WTC11 (cell line): ENCODE data around the gene EIF4G2. TPM values are rescaled to one million over a fixed set of nuclear protein-coding genes. Genes with fewer than 3 reads are reported as not detected.

Source experiments
- ATAC-seq: fragments of 200-7000 bp; cut with Tn5 transposase; 2 replicates; pipeline ENCODE4 v1.10.0; 2021; ENCODE audit warnings: mild to moderate bottlenecking, moderate library complexity
- CTCF ChIA-PET: fragments of 300-600 bp; sonication (Branson Sonifier 250); formaldehyde crosslinking; loops from one replicate; lab custom pipeline; 2021; ENCODE audit warnings: antibody characterized with exemption; lab: Charles Lee
- POLR2A ChIA-PET: fragments of 350-600 bp; sonication (Branson Sonifier 250); formaldehyde crosslinking; loops from one replicate; lab custom pipeline; 2021; ENCODE audit warnings: antibody characterized with exemption; lab: Charles Lee
- DNase-seq: peaks from one replicate; pipeline ENCODE4 v3.0.0; 2021; ENCODE audit warnings: low spot score
- H3K27ac Mint-ChIP-seq: 2 replicates; pipeline ENCODE4 v1.8.0; 2021; ENCODE audit warnings: mixed read lengths
- H3K27me3 Mint-ChIP-seq: 2 replicates; pipeline ENCODE4 v1.8.0; 2021; ENCODE audit warnings: low read depth, mild to moderate bottlenecking, moderate library complexity, mixed read lengths
- H3K36me3 Mint-ChIP-seq: 2 replicates; pipeline ENCODE4 v1.8.0; 2021; ENCODE audit warnings: mixed read lengths
- H3K4me1 Mint-ChIP-seq: 2 replicates; pipeline ENCODE4 v1.8.0; 2022; ENCODE audit warnings: mixed read lengths
- H3K4me3 Mint-ChIP-seq: 2 replicates; pipeline ENCODE4 v1.8.0; 2021; ENCODE audit warnings: mild to moderate bottlenecking, moderate library complexity, mixed read lengths
- H3K9me3 Mint-ChIP-seq: 2 replicates; pipeline ENCODE4 v1.8.0; 2021; ENCODE audit warnings: mixed read lengths
- ATF2 ChIP-seq: sonication (generic); formaldehyde crosslinking; IDR thresholded peaks from 2 replicates; pipeline ENCODE4 v1.8.1; 2022; ENCODE audit warnings: low read depth, missing genetic modification reagents, borderline replicate concordance
- CDX4 ChIP-seq: fragments of 250-450 bp; sonication (Bioruptor Pico); IDR thresholded peaks from 2 replicates; pipeline ENCODE4 v1.9.0; 2021; ENCODE audit warnings: moderate library complexity, mild to moderate bottlenecking, inconsistent platforms, borderline replicate concordance
- CTCF ChIP-seq: fragments of 200-600 bp; IDR thresholded peaks from 2 replicates; pipeline ENCODE4 v1.8.0; 2022; ENCODE audit warnings: antibody characterized with exemption
- ELF4 ChIP-seq: sonication (generic); formaldehyde crosslinking; IDR thresholded peaks from 2 replicates; pipeline ENCODE4 v1.8.1; 2022; ENCODE audit warnings: low read depth, mild to moderate bottlenecking, moderate library complexity, missing genetic modification reagents
- FOXJ3 ChIP-seq: sonication (generic); formaldehyde crosslinking; IDR thresholded peaks from 2 replicates; pipeline ENCODE4 v1.9.0; 2021; ENCODE audit warnings: missing genetic modification reagents, mild to moderate bottlenecking, borderline replicate concordance
- FOXK1 ChIP-seq: sonication (generic); formaldehyde crosslinking; IDR thresholded peaks from 2 replicates; pipeline ENCODE4 v1.8.0; 2022; ENCODE audit warnings: mild to moderate bottlenecking, moderate library complexity, missing genetic modification reagents
- GRHL2 ChIP-seq: fragments of 250-450 bp; sonication (Bioruptor Pico); IDR thresholded peaks from 2 replicates; pipeline ENCODE4 v1.8.0; 2022; ENCODE audit warnings: mild to moderate bottlenecking, moderate library complexity; ENCODE audit not compliant: insufficient replicate concordance, severe bottlenecking
- IRF2 ChIP-seq: sonication (generic); formaldehyde crosslinking; IDR thresholded peaks from 2 replicates; pipeline ENCODE4 v1.8.0; 2022; ENCODE audit warnings: low read depth, missing genetic modification reagents, borderline replicate concordance
- JAZF1 ChIP-seq: fragments of 250-450 bp; sonication (Bioruptor Pico); IDR thresholded peaks from 2 replicates; pipeline ENCODE4 v1.9.0; 2021; ENCODE audit warnings: moderate library complexity, mild to moderate bottlenecking, inconsistent platforms
- NFYB ChIP-seq: sonication (generic); formaldehyde crosslinking; conservative IDR thresholded peaks from 2 replicates; pipeline ENCODE4 v1.8.0; 2022; ENCODE audit warnings: low read depth, missing genetic modification reagents
- SMAD4 ChIP-seq: sonication (generic); formaldehyde crosslinking; IDR thresholded peaks from 2 replicates; pipeline ENCODE4 v1.8.0; 2022; ENCODE audit warnings: mild to moderate bottlenecking, missing genetic modification reagents
- SOX15 ChIP-seq: fragments of 250-450 bp; sonication (Bioruptor Pico); IDR thresholded peaks from 2 replicates; pipeline ENCODE4 v1.9.0; 2021; ENCODE audit warnings: mild to moderate bottlenecking
- TEAD4 ChIP-seq: sonication (generic); formaldehyde crosslinking; IDR thresholded peaks from 2 replicates; pipeline ENCODE4 v1.8.0; 2022; ENCODE audit warnings: mild to moderate bottlenecking, missing genetic modification reagents
- USF1 ChIP-seq: sonication (generic); formaldehyde crosslinking; IDR thresholded peaks from 2 replicates; pipeline ENCODE4 v1.8.0; 2022; ENCODE audit warnings: mild to moderate bottlenecking, missing genetic modification reagents
- USF2 ChIP-seq: sonication (generic); formaldehyde crosslinking; IDR thresholded peaks from 2 replicates; pipeline ENCODE4 v1.8.1; 2023; ENCODE audit warnings: mild to moderate bottlenecking, missing genetic modification reagents, moderate library complexity
- ZNF121 ChIP-seq: sonication (generic); formaldehyde crosslinking; IDR thresholded peaks from 2 replicates; pipeline ENCODE4 v1.8.0; 2023; ENCODE audit warnings: missing genetic modification reagents
- ZNF138 ChIP-seq: sonication (generic); formaldehyde crosslinking; conservative IDR thresholded peaks from 2 replicates; pipeline ENCODE4 v1.8.1; 2022; ENCODE audit warnings: mild to moderate bottlenecking, moderate library complexity, missing genetic modification reagents
- ZNF219 ChIP-seq: sonication (generic); formaldehyde crosslinking; IDR thresholded peaks from 2 replicates; pipeline ENCODE4 v1.8.0; 2023; ENCODE audit warnings: missing genetic modification reagents, mild to moderate bottlenecking, borderline replicate concordance
- ZNF416 ChIP-seq: fragments of 250-450 bp; sonication (Bioruptor Pico); IDR thresholded peaks from 2 replicates; pipeline ENCODE4 v1.9.0; 2021; ENCODE audit warnings: mild to moderate bottlenecking, inconsistent platforms
- ZNF512 ChIP-seq: sonication (generic); formaldehyde crosslinking; IDR thresholded peaks from 2 replicates; pipeline ENCODE4 v1.8.1; 2022; ENCODE audit warnings: missing genetic modification reagents, borderline replicate concordance
- total RNA-seq: library from RNA; stranded (reverse); gene quantifications from 3 replicates; pipeline ENCODE4 v1.2.3, GENCODE V29; 2021
- TF ChIP-seq, protein P1 (sequence below): sonication (generic); formaldehyde crosslinking; IDR thresholded peaks from 2 replicates; pipeline ENCODE4 v1.8.1; 2022; ENCODE audit warnings: low read depth, mild to moderate bottlenecking, moderate library complexity, missing genetic modification reagents, borderline replicate concordance
- TF ChIP-seq, protein P2 (sequence below): sonication (generic); formaldehyde crosslinking; IDR thresholded peaks from 2 replicates; pipeline ENCODE4 v1.8.1; 2023; ENCODE audit warnings: mild to moderate bottlenecking, missing genetic modification reagents, moderate library complexity
- TF ChIP-seq, protein P3 (sequence below): fragments of 250-450 bp; sonication (Bioruptor Pico); IDR thresholded peaks from 2 replicates; pipeline ENCODE4 v1.9.0; 2021; ENCODE audit warnings: mild to moderate bottlenecking

EIF4G2 gene
- total RNA-seq, 1 experiment from 2014 or later: 906 TPM

DNA sequence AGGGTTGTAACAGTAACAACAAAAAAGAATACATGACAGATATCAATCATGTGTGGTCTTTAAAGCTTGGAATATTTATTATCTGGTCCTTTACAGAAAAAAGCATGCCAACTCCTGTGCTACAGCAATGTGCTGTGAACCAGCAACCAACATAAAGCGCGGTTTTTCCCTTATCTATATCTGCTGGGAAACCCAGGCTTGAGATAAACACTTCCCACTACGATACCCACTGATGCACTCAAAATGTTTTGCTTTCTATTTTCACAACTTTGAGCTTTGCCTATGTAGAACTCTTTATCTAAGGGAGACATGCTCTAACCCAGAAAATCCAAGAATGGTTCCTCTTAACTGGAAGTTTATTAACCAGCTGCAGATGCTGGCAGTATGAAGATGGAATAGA is 30.2 kb upstream of the EIF4G2 start (continued):
- TF ChIP-seq ELF4 (CRISPR knock-in tag) (no peak), FOXJ3 (CRISPR knock-in tag) (no peak), SMAD4 (CRISPR knock-in tag) (no peak), ZNF121 (CRISPR knock-in tag) (no peak), USF1 (CRISPR knock-in tag) (no peak), ZNF512 (no peak)
- TF ChIP-seq, protein P1, sequence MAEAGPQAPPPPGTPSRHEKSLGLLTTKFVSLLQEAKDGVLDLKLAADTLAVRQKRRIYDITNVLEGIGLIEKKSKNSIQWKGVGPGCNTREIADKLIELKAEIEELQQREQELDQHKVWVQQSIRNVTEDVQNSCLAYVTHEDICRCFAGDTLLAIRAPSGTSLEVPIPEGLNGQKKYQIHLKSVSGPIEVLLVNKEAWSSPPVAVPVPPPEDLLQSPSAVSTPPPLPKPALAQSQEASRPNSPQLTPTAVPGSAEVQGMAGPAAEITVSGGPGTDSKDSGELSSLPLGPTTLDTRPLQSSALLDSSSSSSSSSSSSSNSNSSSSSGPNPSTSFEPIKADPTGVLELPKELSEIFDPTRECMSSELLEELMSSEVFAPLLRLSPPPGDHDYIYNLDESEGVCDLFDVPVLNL: no peak

GRCh38 chr11:10838083-10838482 is 29.4 kb upstream of the EIF4G2 start:
- H3K9me3 Mint-ChIP-seq: peaks cover 6% of the 10 kb centered on the region
- no peak overlapping the region for H3K27ac Mint-ChIP-seq
- peaks cover 4% of the 10 kb centered on the region for H3K27me3 Mint-ChIP-seq
- no peak overlapping the region for H3K4me3 Mint-ChIP-seq
- DNase-seq: no peak
- peaks cover 5% of the 10 kb centered on the region; the same call in 1 of the 2 replicates for H3K4me1 Mint-ChIP-seq
- H3K36me3 Mint-ChIP-seq: no peaks in the 10 kb centered on the region
- POLR2A ChIA-PET: no interaction called here
- no peak for ATAC-seq
- CTCF ChIA-PET: no interaction called here
- TF ChIP-seq TEAD4 (no peak), SOX15 (CRISPR knock-in tag) (no peak), FOXK1 (CRISPR knock-in tag) (no peak), ZNF138 (no peak), ZNF416 (no peak), CDX4 (CRISPR knock-in tag) (no peak), JAZF1 (CRISPR knock-in tag) (no peak), CTCF (no peak), NFYB (no peak), ZNF219 (CRISPR knock-in tag) (no peak), GRHL2 (no peak), USF2 (CRISPR knock-in tag) (no peak), ATF2 (CRISPR knock-in tag) (no peak), IRF2 (CRISPR knock-in tag) (no peak)
- TF ChIP-seq, protein P2, sequence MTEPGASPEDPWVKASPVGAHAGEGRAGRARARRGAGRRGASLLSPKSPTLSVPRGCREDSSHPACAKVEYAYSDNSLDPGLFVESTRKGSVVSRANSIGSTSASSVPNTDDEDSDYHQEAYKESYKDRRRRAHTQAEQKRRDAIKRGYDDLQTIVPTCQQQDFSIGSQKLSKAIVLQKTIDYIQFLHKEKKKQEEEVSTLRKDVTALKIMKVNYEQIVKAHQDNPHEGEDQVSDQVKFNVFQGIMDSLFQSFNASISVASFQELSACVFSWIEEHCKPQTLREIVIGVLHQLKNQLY (CRISPR knock-in tag): no peak
- TF ChIP-seq, protein P1: no peak
- TF ChIP-seq, protein P3, sequence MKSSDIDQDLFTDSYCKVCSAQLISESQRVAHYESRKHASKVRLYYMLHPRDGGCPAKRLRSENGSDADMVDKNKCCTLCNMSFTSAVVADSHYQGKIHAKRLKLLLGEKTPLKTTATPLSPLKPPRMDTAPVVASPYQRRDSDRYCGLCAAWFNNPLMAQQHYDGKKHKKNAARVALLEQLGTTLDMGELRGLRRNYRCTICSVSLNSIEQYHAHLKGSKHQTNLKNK (CRISPR knock-in tag): no peak
